Measurements from ENCODE around the gene CRYBG1.

CRYBG1 gene

GRCh38 chr6:106360410-106360988 lies at the start of gene CRYBG1:
Gene CRYBG1, plus strand, starts transcription at chr6:106360717. Its CDS starts 192 bp downstream, at chr6:106360909.
- no peak within 1 kb of the TSS for H3K27ac ChIP-seq (ENCODE audit: low read depth, low read length)
- peak within 1 kb of the TSS; percentile 85 for H3K4me3 ChIP-seq (ENCODE audit: low read depth, low read length)

GRCh38 chr6:106315765-106316374 lies 44.6 kb upstream of the CRYBG1 start:
- H3K4me3 ChIP-seq (ENCODE audit: low read depth, low read length), result no peak overlapping the region
- no peak overlapping the region for H3K27ac ChIP-seq (ENCODE audit: low read depth, low read length)
- H3K27me3 ChIP-seq (ENCODE audit: control insufficient read depth, insufficient read depth, low read length), result no peaks in the 10 kb centered on the region
- no peak overlapping the region for H3K9ac ChIP-seq (ENCODE audit: low read length)
- H3K4me1 ChIP-seq (ENCODE audit: control insufficient read depth, insufficient read depth, low read length), result peaks cover 7% of the 10 kb centered on the region; the same call in 1 of the 2 replicates
- no peaks in the 10 kb centered on the region for H3K9me3 ChIP-seq (ENCODE audit: control insufficient read depth, insufficient read depth, low read depth, low read length)
- H3K36me3 ChIP-seq (ENCODE audit: control insufficient read depth, insufficient read depth, low read length), result peaks cover 31% of the 10 kb centered on the region

More at GRCh38 chr6:106360410-106360988, at the start of gene CRYBG1:
- H3K4me1 ChIP-seq (ENCODE audit: control insufficient read depth, insufficient read depth, low read length), result 0 out of 2 replicates have a peak, but pooled peaks cover 3% of the 10 kb centered on the region
- no peaks in the 10 kb centered on the region for H3K36me3 ChIP-seq (ENCODE audit: control insufficient read depth, insufficient read depth, low read length)
- H3K27me3 ChIP-seq (ENCODE audit: control insufficient read depth, insufficient read depth, low read length), result peaks cover 23% of the 10 kb centered on the region
- peak within 1 kb of the TSS; percentile 9 for H3K9ac ChIP-seq (ENCODE audit: low read length)
- no peaks in the 10 kb centered on the region for H3K9me3 ChIP-seq (ENCODE audit: control insufficient read depth, insufficient read depth, low read depth, low read length)

GRCh38 chr6:106316375-106316766 lies 44.1 kb upstream of the CRYBG1 start:
- Histone ChIP-seq H3K27me3 (ENCODE audit: control insufficient read depth, insufficient read depth, low read length) (no peaks in the 10 kb centered on the region), H3K9ac (ENCODE audit: low read length) (no peak overlapping the region), H3K4me1 (ENCODE audit: control insufficient read depth, insufficient read depth, low read length) (peaks cover 4% of the 10 kb centered on the region; the same call in 1 of the 2 replicates), H3K27ac (ENCODE audit: low read depth, low read length) (no peak overlapping the region), H3K9me3 (ENCODE audit: control insufficient read depth, insufficient read depth, low read depth, low read length) (no peaks in the 10 kb centered on the region), H3K36me3 (ENCODE audit: control insufficient read depth, insufficient read depth, low read length) (peaks cover 28% of the 10 kb centered on the region), H3K4me3 (ENCODE audit: low read depth, low read length) (no peak overlapping the region)

- no peak overlapping the region for H3K27ac ChIP-seq (ENCODE audit: low read depth, low read length)
- no peak overlapping the region for H3K9ac ChIP-seq (ENCODE audit: low read length)
- H3K36me3 ChIP-seq (ENCODE audit: control insufficient read depth, insufficient read depth, low read length), result peaks cover 22% of the 10 kb centered on the region
- no peaks in the 10 kb centered on the region for H3K4me1 ChIP-seq (ENCODE audit: control insufficient read depth, insufficient read depth, low read length)
- H3K4me3 ChIP-seq (ENCODE audit: low read depth, low read length), result no peak overlapping the region
- no peaks in the 10 kb centered on the region for H3K27me3 ChIP-seq (ENCODE audit: control insufficient read depth, insufficient read depth, low read length)
- H3K9me3 ChIP-seq (ENCODE audit: control insufficient read depth, insufficient read depth, low read depth, low read length), result no peaks in the 10 kb centered on the region
Observed at GRCh38 chr6:106318061-106318460, 42.5 kb upstream of the CRYBG1 start.

- H3K36me3 ChIP-seq (ENCODE audit: control insufficient read depth, insufficient read depth, low read length), result peaks cover 17% of the 10 kb centered on the region
- H3K27me3 ChIP-seq (ENCODE audit: control insufficient read depth, insufficient read depth, low read length), result no peaks in the 10 kb centered on the region
- H3K27ac ChIP-seq (ENCODE audit: low read depth, low read length), result no peak overlapping the region
- H3K9ac ChIP-seq (ENCODE audit: low read length), result no peak overlapping the region
- no peak overlapping the region for H3K4me3 ChIP-seq (ENCODE audit: low read depth, low read length)
- H3K4me1 ChIP-seq (ENCODE audit: control insufficient read depth, insufficient read depth, low read length), result peaks cover 2% of the 10 kb centered on the region; the same call in 1 of the 2 replicates
- H3K9me3 ChIP-seq (ENCODE audit: control insufficient read depth, insufficient read depth, low read depth, low read length), result no peaks in the 10 kb centered on the region
Observed at GRCh38 chr6:106318851-106319250, 41.7 kb upstream of the CRYBG1 start.

GRCh38 chr6:106321940-106322339 lies 38.6 kb upstream of the CRYBG1 start:
- no peaks in the 10 kb centered on the region for H3K9me3 ChIP-seq (ENCODE audit: control insufficient read depth, insufficient read depth, low read depth, low read length)
- H3K36me3 ChIP-seq (ENCODE audit: control insufficient read depth, insufficient read depth, low read length), result no peaks in the 10 kb centered on the region
- no peaks in the 10 kb centered on the region for H3K27me3 ChIP-seq (ENCODE audit: control insufficient read depth, insufficient read depth, low read length)
- no peak overlapping the region for H3K9ac ChIP-seq (ENCODE audit: low read length)
- no peak overlapping the region for H3K27ac ChIP-seq (ENCODE audit: low read depth, low read length)
- peaks cover 5% of the 10 kb centered on the region for H3K4me1 ChIP-seq (ENCODE audit: control insufficient read depth, insufficient read depth, low read length)
- H3K4me3 ChIP-seq (ENCODE audit: low read depth, low read length), result no peak overlapping the region

- Histone ChIP-seq H3K9ac (ENCODE audit: low read length) (peak overlapping the region; percentile 92), H3K4me1 (ENCODE audit: control insufficient read depth, insufficient read depth, low read length) (peaks cover 5% of the 10 kb centered on the region), H3K27me3 (ENCODE audit: control insufficient read depth, insufficient read depth, low read length) (no peaks in the 10 kb centered on the region), H3K36me3 (ENCODE audit: control insufficient read depth, insufficient read depth, low read length) (no peaks in the 10 kb centered on the region), H3K9me3 (ENCODE audit: control insufficient read depth, insufficient read depth, low read depth, low read length) (no peaks in the 10 kb centered on the region), H3K27ac (ENCODE audit: low read depth, low read length) (peak overlapping the region; percentile 90), H3K4me3 (ENCODE audit: low read depth, low read length) (peak overlapping the region; percentile 93)
Observed at GRCh38 chr6:106324726-106325335, 35.7 kb upstream of the CRYBG1 start.

- no peaks in the 10 kb centered on the region for H3K27me3 ChIP-seq (ENCODE audit: control insufficient read depth, insufficient read depth, low read length)
- H3K27ac ChIP-seq (ENCODE audit: low read depth, low read length), result peak within 1 kb of the TSS; percentile 90
- H3K4me1 ChIP-seq (ENCODE audit: control insufficient read depth, insufficient read depth, low read length), result peaks cover 5% of the 10 kb centered on the region
- no peaks in the 10 kb centered on the region for H3K9me3 ChIP-seq (ENCODE audit: control insufficient read depth, insufficient read depth, low read depth, low read length)
- peak within 1 kb of the TSS; percentile 92 for H3K9ac ChIP-seq (ENCODE audit: low read length)
- peak within 1 kb of the TSS; percentile 93 for H3K4me3 ChIP-seq (ENCODE audit: low read depth, low read length)
- H3K36me3 ChIP-seq (ENCODE audit: control insufficient read depth, insufficient read depth, low read length), result no peaks in the 10 kb centered on the region
Observed at GRCh38 chr6:106325336-106326178, 35.0 kb upstream of the CRYBG1 start, which contains the start of gene ATG5. Gene ATG5, minus strand, starts transcription at chr6:106325760. Its CDS starts 9,552 bp downstream, at chr6:106316208.

- no peak overlapping the region for H3K4me3 ChIP-seq (ENCODE audit: low read depth, low read length)
- no peaks in the 10 kb centered on the region for H3K9me3 ChIP-seq (ENCODE audit: control insufficient read depth, insufficient read depth, low read depth, low read length)
- 0 out of 2 replicates have a peak, but pooled peaks cover 2% of the 10 kb centered on the region for H3K4me1 ChIP-seq (ENCODE audit: control insufficient read depth, insufficient read depth, low read length)
- no peaks in the 10 kb centered on the region for H3K36me3 ChIP-seq (ENCODE audit: control insufficient read depth, insufficient read depth, low read length)
- no peaks in the 10 kb centered on the region for H3K27me3 ChIP-seq (ENCODE audit: control insufficient read depth, insufficient read depth, low read length)
- no peak overlapping the region for H3K9ac ChIP-seq (ENCODE audit: low read length)
- no peak overlapping the region for H3K27ac ChIP-seq (ENCODE audit: low read depth, low read length)
Observed at GRCh38 chr6:106334646-106335448, 25.7 kb upstream of the CRYBG1 start.

GRCh38 chr6:106339334-106340029 lies 21.0 kb upstream of the CRYBG1 start:
- H3K4me1 ChIP-seq (ENCODE audit: control insufficient read depth, insufficient read depth, low read length), result 0 out of 2 replicates have a peak, but pooled peaks cover 2% of the 10 kb centered on the region
- no peaks in the 10 kb centered on the region for H3K36me3 ChIP-seq (ENCODE audit: control insufficient read depth, insufficient read depth, low read length)
- no peaks in the 10 kb centered on the region for H3K9me3 ChIP-seq (ENCODE audit: control insufficient read depth, insufficient read depth, low read depth, low read length)
- no peaks in the 10 kb centered on the region for H3K27me3 ChIP-seq (ENCODE audit: control insufficient read depth, insufficient read depth, low read length)
- H3K4me3 ChIP-seq (ENCODE audit: low read depth, low read length), result no peak overlapping the region
- no peak overlapping the region for H3K27ac ChIP-seq (ENCODE audit: low read depth, low read length)
- no peak overlapping the region for H3K9ac ChIP-seq (ENCODE audit: low read length)
